IPS-20b (cell line): Measurements from ENCODE around the gene STIL.
"Not testable (repeated sequence)": the region's sequence is repeated elsewhere in the genome, so short reads cannot be mapped to it uniquely, and the experiment has no call there.

Experiments
- H3K27ac ChIP-seq: one replicate; pipeline ENCODE4 v1.5.1; 2013; ENCODE audit warnings: low read length
- H3K27me3 ChIP-seq: 2 replicates; pipeline ENCODE4 v1.6.1; 2013; ENCODE audit warnings: mild to moderate bottlenecking, low read length, inconsistent platforms; ENCODE audit not compliant: insufficient read depth
- H3K36me3 ChIP-seq: 2 replicates; pipeline ENCODE4 v1.6.1; 2013; ENCODE audit warnings: low read depth, mild to moderate bottlenecking, inconsistent platforms, low read length, moderate library complexity; ENCODE audit not compliant: insufficient read depth
- H3K4me1 ChIP-seq: 2 replicates; pipeline ENCODE4 v1.6.1; 2013; ENCODE audit warnings: mild to moderate bottlenecking, control low read depth, inconsistent platforms, low read length, moderate library complexity; ENCODE audit not compliant: insufficient read depth
- H3K4me3 ChIP-seq: 2 replicates; pipeline ENCODE4 v1.5.1; 2013; ENCODE audit warnings: mild to moderate bottlenecking, low read length, inconsistent platforms
- H3K9ac ChIP-seq: 2 replicates; pipeline ENCODE4 v1.6.1; 2013; ENCODE audit warnings: low read depth, mild to moderate bottlenecking, inconsistent platforms, low read length, moderate library complexity
- H3K9me3 ChIP-seq: 2 replicates; pipeline ENCODE4 v1.6.1; 2013; ENCODE audit warnings: mild to moderate bottlenecking, low read depth, low read length, inconsistent platforms; ENCODE audit not compliant: insufficient read depth

The STIL gene

GRCh38 chr1:47333922-47334764 is 20.2 kb upstream of the STIL start:
- Histone ChIP-seq H3K27ac (peak overlapping the region; percentile 75), H3K9me3 (no peaks in the 10 kb centered on the region)

GRCh38 chr1:47333578-47333921 is 19.6 kb upstream of the STIL start, which contains the start of gene CMPK1:
Gene CMPK1 (plus strand): TSS chr1:47333790. CDS start chr1:47333946, 156 bp downstream.
- Histone ChIP-seq H3K27me3 (no peaks in the 10 kb centered on the region), H3K9ac (peak within 1 kb of the TSS; percentile 93), H3K27ac (peak within 1 kb of the TSS; percentile 75), H3K36me3 (no peaks in the 10 kb centered on the region), H3K4me1 (peaks cover 11% of the 10 kb centered on the region), H3K4me3 (peak within 1 kb of the TSS; percentile 91), H3K9me3 (no peaks in the 10 kb centered on the region)

More at GRCh38 chr1:47333922-47334764, 20.2 kb upstream of the STIL start:
- H3K9ac ChIP-seq: peak overlapping the region; percentile 93
- no peaks in the 10 kb centered on the region for H3K27me3 ChIP-seq
- no peaks in the 10 kb centered on the region for H3K36me3 ChIP-seq
- peaks cover 11% of the 10 kb centered on the region for H3K4me1 ChIP-seq
- peak overlapping the region; percentile 91 for H3K4me3 ChIP-seq

GRCh38 chr1:47332779-47333577 is 19.0 kb upstream of the STIL start:
- H3K4me1 ChIP-seq: peaks cover 11% of the 10 kb centered on the region
- peak overlapping the region; percentile 50 for H3K27ac ChIP-seq
- no peaks in the 10 kb centered on the region for H3K27me3 ChIP-seq
- peak overlapping the region; percentile 91 for H3K4me3 ChIP-seq
- H3K9ac ChIP-seq: peak overlapping the region; percentile 87
- no peaks in the 10 kb centered on the region for H3K36me3 ChIP-seq
- H3K9me3 ChIP-seq: no peaks in the 10 kb centered on the region

- Histone ChIP-seq H3K27ac (no peak overlapping the region), H3K4me3 (0 out of 2 replicates have a peak overlapping the region, but pooled peaks have one; percentile 91), H3K27me3 (no peaks in the 10 kb centered on the region), H3K9ac (no peak overlapping the region), H3K36me3 (no peaks in the 10 kb centered on the region), H3K9me3 (no peaks in the 10 kb centered on the region), H3K4me1 (peaks cover 11% of the 10 kb centered on the region)
These were observed 17.9 kb upstream of the STIL start for GRCh38 chr1:47331875-47332274.

GRCh38 chr1:47330212-47330611 is 16.3 kb upstream of the STIL start:
- no peak overlapping the region for H3K9ac ChIP-seq
- no peaks in the 10 kb centered on the region for H3K36me3 ChIP-seq
- H3K27ac ChIP-seq: no peak overlapping the region
- H3K9me3 ChIP-seq: no peaks in the 10 kb centered on the region
- no peaks in the 10 kb centered on the region for H3K27me3 ChIP-seq
- H3K4me3 ChIP-seq: no peak overlapping the region
- H3K4me1 ChIP-seq: peaks cover 10% of the 10 kb centered on the region

- Histone ChIP-seq H3K9me3 (no peaks in the 10 kb centered on the region), H3K36me3 (no peaks in the 10 kb centered on the region), H3K9ac (no peak overlapping the region), H3K27ac (no peak overlapping the region), H3K27me3 (no peaks in the 10 kb centered on the region), H3K4me1 (peaks cover 5% of the 10 kb centered on the region; the same call in 1 of the 2 replicates), H3K4me3 (no peak overlapping the region)
These were observed 15.0 kb upstream of the STIL start for GRCh38 chr1:47328992-47329391.

- H3K4me3 ChIP-seq: no peak overlapping the region
- no peaks in the 10 kb centered on the region for H3K4me1 ChIP-seq
- no peaks in the 10 kb centered on the region for H3K36me3 ChIP-seq
- no peaks in the 10 kb centered on the region for H3K9me3 ChIP-seq
- H3K9ac ChIP-seq: no peak overlapping the region
- no peak overlapping the region for H3K27ac ChIP-seq
- no peaks in the 10 kb centered on the region for H3K27me3 ChIP-seq
These were observed 12.3 kb upstream of the STIL start for GRCh38 chr1:47326271-47326670.

GRCh38 chr1:47325528-47325927 is 11.6 kb upstream of the STIL start:
- H3K27me3 ChIP-seq: no peaks in the 10 kb centered on the region
- no peak overlapping the region for H3K4me3 ChIP-seq
- no peak overlapping the region for H3K27ac ChIP-seq
- no peaks in the 10 kb centered on the region for H3K9me3 ChIP-seq
- H3K36me3 ChIP-seq: no peaks in the 10 kb centered on the region
- no peaks in the 10 kb centered on the region for H3K4me1 ChIP-seq
- no peak overlapping the region for H3K9ac ChIP-seq

- Histone ChIP-seq H3K36me3 (no peaks in the 10 kb centered on the region), H3K27me3 (no peaks in the 10 kb centered on the region), H3K9ac (no peak overlapping the region), H3K9me3 (no peaks in the 10 kb centered on the region), H3K27ac (no peak overlapping the region), H3K4me1 (no peaks in the 10 kb centered on the region), H3K4me3 (no peak overlapping the region)
These were observed 10.7 kb upstream of the STIL start for GRCh38 chr1:47324682-47325081.

GRCh38 chr1:47323599-47324031 is 9.7 kb upstream of the STIL start:
- H3K36me3 ChIP-seq: no peaks in the 10 kb centered on the region
- no peak overlapping the region for H3K9ac ChIP-seq
- H3K4me1 ChIP-seq: no peaks in the 10 kb centered on the region
- no peak overlapping the region for H3K4me3 ChIP-seq
- H3K9me3 ChIP-seq: no peaks in the 10 kb centered on the region
- H3K27ac ChIP-seq: no peak overlapping the region
- no peaks in the 10 kb centered on the region for H3K27me3 ChIP-seq

- not testable (repeated sequence) for H3K9ac ChIP-seq, H3K9me3 ChIP-seq, H3K27ac ChIP-seq, H3K27me3 ChIP-seq, H3K4me3 ChIP-seq, H3K36me3 ChIP-seq, H3K4me1 ChIP-seq
These were observed 6.0 kb upstream of the STIL start for GRCh38 chr1:47319968-47320367.

- H3K9ac ChIP-seq: no peak overlapping the region
- no peaks in the 10 kb centered on the region for H3K36me3 ChIP-seq
- no peak overlapping the region for H3K27ac ChIP-seq
- no peaks in the 10 kb centered on the region for H3K9me3 ChIP-seq
- H3K4me1 ChIP-seq: no peaks in the 10 kb centered on the region
- H3K27me3 ChIP-seq: no peaks in the 10 kb centered on the region
- no peak overlapping the region for H3K4me3 ChIP-seq
These were observed 3.9 kb upstream of the STIL start for GRCh38 chr1:47317841-47318240.
